Measurements from ENCODE around the gene AP1S3. TPM values are rescaled to one million over a fixed set of nuclear protein-coding genes. Genes with fewer than 3 reads are reported as not detected.
"Not testable (repeated sequence)": the region's sequence is repeated elsewhere in the genome, so short reads cannot be mapped to it uniquely, and the experiment has no call there.

AP1S3 gene
- total RNA-seq, 1 donor from 2014 or later, result 18.0 TPM

GRCh38 chr2:223800908-223801307 is 36.5 kb downstream of the AP1S3 start:
- Mint-ChIP-seq H3K9me3 (peaks cover 5% of the 10 kb centered on the region), H3K27me3 (ENCODE audit: low read depth) (no peaks in the 10 kb centered on the region), H3K4me3 (no peak overlapping the region), H3K27ac (peak overlapping the region; percentile 50), H3K36me3 (peaks cover 3% of the 10 kb centered on the region), H3K4me1 (peaks cover 53% of the 10 kb centered on the region)
- no peak for DNase-seq (ENCODE audit: low spot score in 2 of 2, unreplicated experiment in 2 of 2)
- TF ChIP-seq CTCF (IDR thresholded peaks at IDR 0.05; ENCODE audit: unreplicated experiment), result no peak

- no peak for DNase-seq (ENCODE audit: low spot score in 2 of 2, unreplicated experiment in 2 of 2)
- H3K4me3 Mint-ChIP-seq, result no peak overlapping the region
These were observed 39.3 kb downstream of the AP1S3 start for GRCh38 chr2:223797811-223798721.

GRCh38 chr2:223797037-223797436 is 40.3 kb downstream of the AP1S3 start:
- TF ChIP-seq CTCF (IDR thresholded peaks at IDR 0.05; ENCODE audit: unreplicated experiment), result no peak
- peaks cover 15% of the 10 kb centered on the region for H3K9me3 Mint-ChIP-seq
- no peaks in the 10 kb centered on the region for H3K27me3 Mint-ChIP-seq (ENCODE audit: low read depth)
- H3K4me1 Mint-ChIP-seq, result peaks cover 33% of the 10 kb centered on the region
- peak overlapping the region; percentile 78 for H3K27ac Mint-ChIP-seq
- H3K36me3 Mint-ChIP-seq, result peaks cover 13% of the 10 kb centered on the region
- no peak overlapping the region for H3K4me3 Mint-ChIP-seq
- no peak for DNase-seq (ENCODE audit: low spot score in 2 of 2, unreplicated experiment in 2 of 2)

More at GRCh38 chr2:223797811-223798721, 39.3 kb downstream of the AP1S3 start:
- peaks cover 37% of the 10 kb centered on the region for H3K4me1 Mint-ChIP-seq
- no peaks in the 10 kb centered on the region for H3K27me3 Mint-ChIP-seq (ENCODE audit: low read depth)
- H3K36me3 Mint-ChIP-seq, result peaks cover 8% of the 10 kb centered on the region
- peaks cover 9% of the 10 kb centered on the region for H3K9me3 Mint-ChIP-seq
- TF ChIP-seq CTCF (IDR thresholded peaks at IDR 0.05; ENCODE audit: unreplicated experiment), result peak; percentile 52
- H3K27ac Mint-ChIP-seq, result peak overlapping the region; percentile 91

GRCh38 chr2:223789423-223789822 is 48.0 kb downstream of the AP1S3 start:
- Mint-ChIP-seq H3K9me3 (peaks cover 28% of the 10 kb centered on the region), H3K27me3 (ENCODE audit: low read depth) (no peaks in the 10 kb centered on the region), H3K4me1 (peaks cover 5% of the 10 kb centered on the region), H3K4me3 (no peak overlapping the region), H3K36me3 (peaks cover 27% of the 10 kb centered on the region), H3K27ac (no peak overlapping the region)
- no peak for DNase-seq (ENCODE audit: low spot score in 2 of 2, unreplicated experiment in 2 of 2)
- TF ChIP-seq CTCF (IDR thresholded peaks at IDR 0.05; ENCODE audit: unreplicated experiment), result no peak

- no peak for TF ChIP-seq CTCF (IDR thresholded peaks at IDR 0.05; ENCODE audit: unreplicated experiment)
- peak overlapping the region; percentile 55 for H3K27ac Mint-ChIP-seq
These were observed 48.6 kb downstream of the AP1S3 start for GRCh38 chr2:223788826-223789225.

GRCh38 chr2:223788106-223788505 is 49.3 kb downstream of the AP1S3 start:
- not testable (repeated sequence) for H3K4me3 Mint-ChIP-seq; H3K27me3 Mint-ChIP-seq (ENCODE audit: low read depth); H3K4me1 Mint-ChIP-seq; DNase-seq (ENCODE audit: low spot score in 2 of 2, unreplicated experiment in 2 of 2); H3K27ac Mint-ChIP-seq
- peaks cover 25% of the 10 kb centered on the region for H3K9me3 Mint-ChIP-seq
- peaks cover 23% of the 10 kb centered on the region for H3K36me3 Mint-ChIP-seq

More at GRCh38 chr2:223788826-223789225, 48.6 kb downstream of the AP1S3 start:
- peaks cover 26% of the 10 kb centered on the region for H3K36me3 Mint-ChIP-seq
- H3K4me3 Mint-ChIP-seq, result no peak overlapping the region
- no peaks in the 10 kb centered on the region for H3K27me3 Mint-ChIP-seq (ENCODE audit: low read depth)
- peaks cover 28% of the 10 kb centered on the region for H3K9me3 Mint-ChIP-seq
- H3K4me1 Mint-ChIP-seq, result peaks cover 5% of the 10 kb centered on the region
- DNase-seq (ENCODE audit: low spot score in 2 of 2, unreplicated experiment in 2 of 2), result no peak
